Brain microvascular endothelial cell (primary cell): Measurements from ENCODE around the gene COL20A1.

Experiments used
- DNase-seq: peaks from one replicate; pipeline ENCODE4 v3.0.0-alpha.2; 2020
- H3K27ac ChIP-seq: fragments of 250-450 bp; sonication (Bioruptor Pico); 2 replicates; pipeline ENCODE4 v1.5.1; 2020; ENCODE audit warnings: mild to moderate bottlenecking, moderate library complexity
- H3K27me3 ChIP-seq: fragments of 250-450 bp; sonication (Bioruptor Pico); replicated peaks from 2 replicates; pipeline ENCODE4 v1.5.1; 2020; ENCODE audit warnings: mild to moderate bottlenecking
- H3K36me3 ChIP-seq: fragments of 250-450 bp; sonication (Bioruptor Pico); replicated peaks from 2 replicates; pipeline ENCODE4 v1.5.1; 2020; ENCODE audit warnings: mild to moderate bottlenecking
- H3K4me3 ChIP-seq: 2 replicates; pipeline ENCODE4 v1.5.1; 2011; ENCODE audit warnings: low read depth, mild to moderate bottlenecking, control low read depth, low read length, moderate library complexity
- in situ Hi-C: cut with HindIII; loops from 2 replicates; pipeline ENCODE4 v1.10.0; 2017; ENCODE audit warnings: low sequenced_read_pairs, low pct_ligation_motif_present
- TF ChIP-seq, protein P1 (sequence below): IDR thresholded peaks from 2 replicates; pipeline ENCODE4 v1.5.1; 2011; ENCODE audit warnings: low read depth, mild to moderate bottlenecking, moderate library complexity, low read length, control low read depth, inconsistent platforms; ENCODE audit errors: missing control alignments

Gene COL20A1

DNA sequence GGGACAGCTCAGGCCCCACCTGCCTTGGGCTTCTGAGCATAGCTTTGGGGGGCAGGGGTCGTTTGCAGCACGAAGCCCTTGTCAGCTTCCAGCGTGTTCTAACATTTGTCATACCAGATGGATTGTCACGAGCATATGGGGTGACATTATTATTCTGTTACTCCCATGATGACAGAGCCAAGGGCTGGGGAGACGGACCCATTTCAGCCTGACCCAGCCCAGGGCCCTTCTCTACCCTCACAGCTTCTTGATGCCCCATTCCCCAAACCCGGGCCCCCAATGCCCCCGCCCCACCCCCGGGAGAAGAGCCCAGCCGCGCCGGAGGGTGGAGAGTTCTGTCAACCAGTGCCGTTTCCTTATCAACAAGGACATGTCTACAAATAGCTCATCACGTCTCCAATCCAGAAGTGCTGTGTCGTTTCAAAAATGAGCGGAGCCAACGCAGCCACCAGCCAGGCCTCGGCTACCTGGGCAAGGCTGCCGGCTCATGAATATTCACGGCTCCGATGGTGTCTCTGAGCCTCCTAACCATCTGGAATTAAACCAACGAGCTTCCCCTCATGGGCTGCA lies 77.7 kb downstream of the COL20A1 start:
- Histone ChIP-seq H3K27me3 (peaks cover 2% of the 10 kb centered on the region), H3K36me3 (no peaks in the 10 kb centered on the region), H3K4me3 (no peak overlapping the region), H3K27ac (no peak overlapping the region)
- no peak for DNase-seq
- TF ChIP-seq, protein P1, sequence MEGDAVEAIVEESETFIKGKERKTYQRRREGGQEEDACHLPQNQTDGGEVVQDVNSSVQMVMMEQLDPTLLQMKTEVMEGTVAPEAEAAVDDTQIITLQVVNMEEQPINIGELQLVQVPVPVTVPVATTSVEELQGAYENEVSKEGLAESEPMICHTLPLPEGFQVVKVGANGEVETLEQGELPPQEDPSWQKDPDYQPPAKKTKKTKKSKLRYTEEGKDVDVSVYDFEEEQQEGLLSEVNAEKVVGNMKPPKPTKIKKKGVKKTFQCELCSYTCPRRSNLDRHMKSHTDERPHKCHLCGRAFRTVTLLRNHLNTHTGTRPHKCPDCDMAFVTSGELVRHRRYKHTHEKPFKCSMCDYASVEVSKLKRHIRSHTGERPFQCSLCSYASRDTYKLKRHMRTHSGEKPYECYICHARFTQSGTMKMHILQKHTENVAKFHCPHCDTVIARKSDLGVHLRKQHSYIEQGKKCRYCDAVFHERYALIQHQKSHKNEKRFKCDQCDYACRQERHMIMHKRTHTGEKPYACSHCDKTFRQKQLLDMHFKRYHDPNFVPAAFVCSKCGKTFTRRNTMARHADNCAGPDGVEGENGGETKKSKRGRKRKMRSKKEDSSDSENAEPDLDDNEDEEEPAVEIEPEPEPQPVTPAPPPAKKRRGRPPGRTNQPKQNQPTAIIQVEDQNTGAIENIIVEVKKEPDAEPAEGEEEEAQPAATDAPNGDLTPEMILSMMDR, result no peak
- in situ Hi-C loops, result no loop called here

DNA sequence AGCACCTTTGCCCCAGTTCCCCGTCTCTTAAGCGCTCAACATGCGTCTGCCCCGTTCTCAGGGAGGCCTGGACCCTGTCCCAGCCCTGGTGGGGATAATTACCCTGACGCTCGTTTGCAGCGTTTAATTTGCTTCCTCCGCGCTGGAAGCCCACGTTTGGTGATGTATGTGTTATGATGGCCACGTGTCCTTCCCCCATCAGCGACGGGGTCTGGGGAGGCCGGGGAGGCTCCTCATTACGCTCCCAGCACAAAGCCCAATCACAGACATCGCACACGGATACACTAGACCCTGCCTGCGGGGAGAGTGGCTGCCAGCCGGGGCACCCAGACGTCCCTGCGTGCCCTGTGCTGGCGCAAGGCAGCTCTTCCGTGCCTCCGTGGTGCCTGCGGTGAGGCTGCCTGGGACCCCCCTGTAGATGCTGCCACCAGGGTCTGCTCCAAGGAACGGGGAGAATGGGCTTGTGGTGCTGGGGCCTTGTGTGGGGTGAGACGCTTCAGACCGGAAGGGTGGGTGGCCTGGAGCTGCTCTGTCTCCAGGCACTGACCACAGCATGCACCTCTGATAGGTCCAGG lies 78.4 kb downstream of the COL20A1 start:
- no peak for DNase-seq
- H3K27ac ChIP-seq, result no peak overlapping the region
- H3K4me3 ChIP-seq, result no peak overlapping the region
- in situ Hi-C loops, result no loop called here
- peaks cover 2% of the 10 kb centered on the region for H3K27me3 ChIP-seq
- TF ChIP-seq, protein P1, result no peak
- no peaks in the 10 kb centered on the region for H3K36me3 ChIP-seq

DNA sequence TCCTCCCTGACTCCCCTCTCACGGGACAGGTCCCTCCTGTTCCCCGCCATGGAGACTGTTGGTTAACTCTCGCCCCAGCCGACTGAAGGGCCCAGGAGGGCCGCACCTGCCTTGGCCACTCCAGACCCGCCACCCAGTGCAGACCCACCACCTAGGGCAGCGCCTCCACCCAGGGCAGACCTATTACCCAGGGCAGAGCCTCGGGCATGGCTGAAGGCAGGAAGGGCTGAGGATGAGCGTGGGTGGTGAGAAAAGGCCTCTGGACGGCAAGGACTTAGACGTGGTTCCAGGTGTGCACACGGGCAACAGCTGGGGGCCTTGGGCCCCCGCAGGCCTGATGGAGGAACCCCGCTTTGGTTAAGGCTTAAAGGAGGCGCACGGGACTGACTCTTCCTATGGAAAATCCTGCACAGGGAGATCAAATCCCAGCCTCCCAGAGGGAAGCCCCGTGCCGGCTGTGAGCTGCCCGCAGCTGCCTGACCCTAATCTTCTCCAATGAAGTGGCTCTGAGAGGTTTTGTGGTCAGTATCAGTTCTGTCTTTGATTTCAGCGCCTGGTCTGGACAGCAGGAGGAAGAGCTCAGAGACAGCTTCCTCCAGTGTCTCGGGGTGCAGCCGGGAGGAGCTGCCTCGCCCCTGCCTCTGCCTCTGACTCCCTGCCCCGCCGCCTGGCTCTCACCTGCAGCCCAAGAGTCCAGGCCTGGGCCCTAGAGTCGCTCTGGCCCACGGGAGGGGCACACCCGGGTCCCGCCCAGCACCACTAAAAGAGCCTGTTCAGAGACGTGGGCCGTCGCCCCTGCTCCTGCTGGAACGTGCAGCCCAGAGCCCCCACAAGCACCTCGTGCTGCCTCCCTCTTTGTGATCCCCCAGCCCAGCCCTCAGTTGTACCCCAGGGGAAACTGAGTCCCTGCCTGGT lies 80.2 kb downstream of the COL20A1 start:
- Histone ChIP-seq H3K27me3 (peaks cover 15% of the 10 kb centered on the region), H3K36me3 (no peaks in the 10 kb centered on the region), H3K27ac (no peak overlapping the region), H3K4me3 (no peak overlapping the region)
- TF ChIP-seq, protein P1, result no peak
- in situ Hi-C loops, result no loop called here
- no peak for DNase-seq

DNA sequence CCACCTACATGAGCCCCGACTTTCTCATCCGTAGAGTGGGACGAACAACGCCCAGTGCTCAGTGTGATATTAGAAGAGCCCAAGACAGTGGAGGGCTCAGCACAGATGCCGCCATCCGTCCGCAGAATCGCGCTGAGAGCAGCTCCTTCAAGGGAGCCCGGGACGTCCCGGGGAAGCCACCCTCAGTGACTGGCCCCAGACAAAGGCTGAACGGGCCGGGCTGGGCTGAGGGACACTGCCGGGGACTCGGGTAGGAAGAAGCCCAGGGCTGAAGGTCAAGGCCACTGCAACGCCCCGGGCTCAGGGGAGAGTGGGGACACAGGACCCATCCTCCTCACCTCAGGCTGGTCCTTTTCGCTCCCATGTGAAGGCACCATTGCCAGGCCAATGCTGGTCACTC lies 81.0 kb downstream of the COL20A1 start:
- no peaks in the 10 kb centered on the region for H3K36me3 ChIP-seq
- TF ChIP-seq, protein P1, result no peak
- DNase-seq, result no peak
- in situ Hi-C loops, result no loop called here
- H3K27me3 ChIP-seq, result peaks cover 16% of the 10 kb centered on the region
- no peak overlapping the region for H3K27ac ChIP-seq
- H3K4me3 ChIP-seq, result no peak overlapping the region

DNA sequence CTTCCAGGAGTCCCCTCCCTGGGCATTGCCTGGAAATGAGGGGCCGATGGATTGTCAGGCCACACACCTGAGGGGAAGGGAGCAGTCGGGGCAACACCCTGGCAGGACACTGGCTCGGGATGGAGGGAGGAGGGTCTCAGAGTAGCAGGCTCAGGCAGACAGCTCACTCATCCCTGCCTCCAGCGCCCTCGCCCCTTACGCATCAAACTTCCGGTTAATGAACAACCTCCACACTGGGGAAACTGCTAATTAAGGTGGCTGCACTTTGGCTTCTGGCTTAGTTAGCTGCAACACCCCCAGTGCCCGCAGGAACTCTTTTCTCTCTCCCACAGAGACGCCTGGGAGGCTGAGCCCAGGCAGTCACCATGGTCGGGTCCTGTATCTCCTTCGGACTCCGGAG lies 81.5 kb downstream of the COL20A1 start:
- TF ChIP-seq, protein P1, result no peak
- Histone ChIP-seq H3K36me3 (no peaks in the 10 kb centered on the region), H3K4me3 (no peak overlapping the region), H3K27ac (no peak overlapping the region), H3K27me3 (peaks cover 16% of the 10 kb centered on the region)
- in situ Hi-C loops, result no loop called here
- DNase-seq, result no peak
